SH-SY5Y (cell line): Measurements from ENCODE around the gene DUSP28.

Source experiments
- GATA2 ChIP-seq: IDR thresholded peaks from 2 replicates; pipeline ENCODE4 v1.6.1; 2011; ENCODE audit warnings: mild to moderate bottlenecking, low read depth, low read length
- GATA3 ChIP-seq: IDR thresholded peaks from 2 replicates; pipeline ENCODE4 v1.6.1; 2011; ENCODE audit warnings: low read depth, mild to moderate bottlenecking, low read length, moderate library complexity

- no peak for TF ChIP-seq GATA2
- TF ChIP-seq GATA3: no peak
Measured at GRCh38 chr2:240531038-240531437, 29.1 kb upstream of the DUSP28 start.
